Neural progenitor cell (in vitro differentiated cells): ENCODE data around the gene TYMP. TPM values are rescaled to one million over a fixed set of nuclear protein-coding genes. Genes with fewer than 3 reads are reported as not detected.

Experiments
- DNase-seq: peaks from one replicate; pipeline ENCODE4 v3.0.0-alpha.2; 2016; ENCODE audit warnings: low spot score
- H2AFZ ChIP-seq: fragments of 200-600 bp; sonication (generic); replicated peaks from 2 replicates; pipeline ENCODE4 v1.6.1; 2016; ENCODE audit warnings: antibody characterized with exemption
- H3F3A ChIP-seq: fragments of 200-600 bp; sonication (generic); 2 replicates; pipeline ENCODE4 v1.6.1; 2016; ENCODE audit warnings: antibody characterized with exemption, low read depth
- H3K27ac ChIP-seq: fragments of 200-600 bp; sonication (generic); 2 replicates; pipeline ENCODE4 v1.5.1; 2016; ENCODE audit warnings: mild to moderate bottlenecking
- H3K27me3 ChIP-seq: fragments of 200-600 bp; sonication (generic); 2 replicates; pipeline ENCODE4 v1.6.1; 2016; ENCODE audit warnings: mild to moderate bottlenecking, moderate library complexity
- H3K36me3 ChIP-seq: fragments of 200-600 bp; sonication (generic); 2 replicates; pipeline ENCODE4 v1.5.1; 2016
- H3K4me1 ChIP-seq: fragments of 200-600 bp; sonication (generic); 2 replicates; pipeline ENCODE4 v1.6.1; 2016; ENCODE audit warnings: mixed run types
- H3K4me2 ChIP-seq: fragments of 200-600 bp; sonication (generic); 2 replicates; pipeline ENCODE4 v1.6.1; 2016
- H3K4me3 ChIP-seq: fragments of 200-600 bp; sonication (generic); 2 replicates; pipeline ENCODE4 v1.5.1; 2016
- H3K79me2 ChIP-seq: fragments of 200-600 bp; sonication (generic); 2 replicates; pipeline ENCODE4 v1.6.1; 2016; ENCODE audit warnings: low read depth
- H3K9ac ChIP-seq: fragments of 200-600 bp; sonication (generic); 2 replicates; pipeline ENCODE4 v1.6.1; 2016
- H3K9me3 ChIP-seq: fragments of 200-600 bp; sonication (generic); 2 replicates; pipeline ENCODE4 v1.5.1; 2016; ENCODE audit warnings: low read depth
- H4K20me1 ChIP-seq: fragments of 200-600 bp; sonication (generic); 2 replicates; pipeline ENCODE4 v1.6.1; 2016; ENCODE audit warnings: low read depth
- H3K27ac Mint-ChIP-seq: 3 replicates; pipeline ENCODE4 v1.8.0; 2021; ENCODE audit warnings: mixed read lengths
- H3K27me3 Mint-ChIP-seq: 2 replicates; pipeline ENCODE4 v1.8.0; 2022; ENCODE audit warnings: low read depth, mild to moderate bottlenecking, inconsistent platforms, moderate library complexity, mixed read lengths; ENCODE audit not compliant: insufficient read depth
- H3K36me3 Mint-ChIP-seq: 3 replicates; pipeline ENCODE4 v1.8.0; 2021; ENCODE audit warnings: mixed read lengths
- H3K4me1 Mint-ChIP-seq: 3 replicates; pipeline ENCODE4 v1.8.0; 2021; ENCODE audit warnings: mixed read lengths
- H3K4me3 Mint-ChIP-seq: 3 replicates; pipeline ENCODE4 v1.8.0; 2021; ENCODE audit warnings: mild to moderate bottlenecking, moderate library complexity, mixed read lengths
- H3K9me3 Mint-ChIP-seq: 3 replicates; pipeline ENCODE4 v1.8.0; 2020; ENCODE audit warnings: mixed read lengths
- EZH2 ChIP-seq: fragments of 200-600 bp; sonication (generic); IDR thresholded peaks from 2 replicates; pipeline ENCODE4 v1.6.1; 2017; ENCODE audit warnings: antibody characterized with exemption, mild to moderate bottlenecking, moderate library complexity
- EZH2phosphoT487 ChIP-seq: fragments of 200-600 bp; sonication (generic); IDR thresholded peaks from 2 replicates; pipeline ENCODE4 v1.6.1; 2017; ENCODE audit warnings: antibody characterized with exemption
- total RNA-seq: library from RNA; depleted of rRNA; stranded (reverse); fragments of >200 nt; gene quantifications from 2 replicates; pipeline ENCODE4 v1.2.3, GENCODE V29; 2015; ENCODE audit warnings: low replicate concordance
- TF ChIP-seq, protein P1 (sequence below): fragments of 200-600 bp; sonication (generic); IDR thresholded peaks from 2 replicates; pipeline ENCODE4 v1.5.1; 2017; ENCODE audit warnings: antibody characterized with exemption, mild to moderate bottlenecking

Gene TYMP
- total RNA-seq, 1 donor from 2014 or later, result not detected

DNA sequence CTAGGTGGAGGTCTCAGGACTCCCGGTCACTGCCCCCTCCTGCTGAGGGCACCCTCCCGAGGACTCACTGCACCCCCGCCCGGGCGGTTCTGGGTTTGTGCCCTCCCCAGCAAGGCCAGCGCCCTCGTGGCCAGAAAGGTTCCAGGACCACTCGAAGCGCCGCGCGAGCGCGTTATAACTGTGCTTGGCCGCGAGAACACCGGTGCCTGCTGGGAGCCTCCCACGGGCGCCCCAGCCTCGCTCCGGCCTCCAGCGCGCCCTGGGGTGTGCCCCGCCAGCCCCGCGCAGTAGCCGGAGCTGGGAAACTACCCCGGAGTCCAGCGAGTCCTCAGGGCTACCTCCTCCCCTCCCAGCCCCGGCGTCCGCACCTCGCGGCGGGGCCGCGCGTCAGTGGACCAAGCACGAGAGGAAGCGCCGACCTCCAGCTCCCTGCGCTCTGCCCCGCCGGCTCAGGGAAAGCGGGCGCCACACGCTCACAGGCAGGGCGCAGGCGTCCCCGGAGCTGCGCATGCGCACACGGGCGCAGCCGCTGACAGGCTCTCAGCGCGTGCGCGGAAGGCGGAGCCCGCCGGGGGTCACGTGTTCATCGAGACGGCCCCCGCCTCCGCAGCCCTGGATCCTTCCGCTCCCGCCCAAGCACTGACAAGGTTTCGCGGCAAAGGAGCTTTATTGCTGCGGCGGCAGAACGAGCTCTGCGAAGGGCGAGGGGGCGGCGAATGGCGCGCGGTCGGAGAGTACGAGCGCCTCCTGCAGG lies 4.5 kb downstream of the TYMP start, which contains the start of gene SCO2:
Gene SCO2, minus strand, starts transcription at position 495 of the 754 bp plus-strand sequence. CDS start 1,187 bp downstream, outside the sequence.
- peak; percentile 99 for DNase-seq
- TF ChIP-seq, protein P1, sequence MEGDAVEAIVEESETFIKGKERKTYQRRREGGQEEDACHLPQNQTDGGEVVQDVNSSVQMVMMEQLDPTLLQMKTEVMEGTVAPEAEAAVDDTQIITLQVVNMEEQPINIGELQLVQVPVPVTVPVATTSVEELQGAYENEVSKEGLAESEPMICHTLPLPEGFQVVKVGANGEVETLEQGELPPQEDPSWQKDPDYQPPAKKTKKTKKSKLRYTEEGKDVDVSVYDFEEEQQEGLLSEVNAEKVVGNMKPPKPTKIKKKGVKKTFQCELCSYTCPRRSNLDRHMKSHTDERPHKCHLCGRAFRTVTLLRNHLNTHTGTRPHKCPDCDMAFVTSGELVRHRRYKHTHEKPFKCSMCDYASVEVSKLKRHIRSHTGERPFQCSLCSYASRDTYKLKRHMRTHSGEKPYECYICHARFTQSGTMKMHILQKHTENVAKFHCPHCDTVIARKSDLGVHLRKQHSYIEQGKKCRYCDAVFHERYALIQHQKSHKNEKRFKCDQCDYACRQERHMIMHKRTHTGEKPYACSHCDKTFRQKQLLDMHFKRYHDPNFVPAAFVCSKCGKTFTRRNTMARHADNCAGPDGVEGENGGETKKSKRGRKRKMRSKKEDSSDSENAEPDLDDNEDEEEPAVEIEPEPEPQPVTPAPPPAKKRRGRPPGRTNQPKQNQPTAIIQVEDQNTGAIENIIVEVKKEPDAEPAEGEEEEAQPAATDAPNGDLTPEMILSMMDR, result peak; percentile 67
- TF ChIP-seq EZH2, result no peak
- Histone ChIP-seq H4K20me1 (peaks cover 57% of the 10 kb centered on the region), H2AFZ (peak within 1 kb of the TSS; percentile 93), H3K36me3 (no peaks in the 10 kb centered on the region), H3K79me2 (peaks cover 9% of the 10 kb centered on the region), H3K4me3 (peak within 1 kb of the TSS; percentile 92), H3K9ac (peak within 1 kb of the TSS; percentile 76), H3K27ac (peak within 1 kb of the TSS; percentile 78), H3K27me3 (peaks cover 41% of the 10 kb centered on the region), H3F3A (peaks cover 45% of the 10 kb centered on the region), H3K4me2 (peak within 1 kb of the TSS; percentile 99), H3K9me3 (no peaks in the 10 kb centered on the region), H3K4me1 (peaks cover 9% of the 10 kb centered on the region)
- H3K9me3 Mint-ChIP-seq, result no peaks in the 10 kb centered on the region
- H3K4me3 Mint-ChIP-seq, result peak within 1 kb of the TSS; percentile 89
- H3K36me3 Mint-ChIP-seq, result peaks cover 5% of the 10 kb centered on the region
- H3K27ac Mint-ChIP-seq, result peak within 1 kb of the TSS; percentile 74
- peaks cover 34% of the 10 kb centered on the region for H3K27me3 Mint-ChIP-seq
- H3K4me1 Mint-ChIP-seq, result peaks cover 12% of the 10 kb centered on the region

DNA sequence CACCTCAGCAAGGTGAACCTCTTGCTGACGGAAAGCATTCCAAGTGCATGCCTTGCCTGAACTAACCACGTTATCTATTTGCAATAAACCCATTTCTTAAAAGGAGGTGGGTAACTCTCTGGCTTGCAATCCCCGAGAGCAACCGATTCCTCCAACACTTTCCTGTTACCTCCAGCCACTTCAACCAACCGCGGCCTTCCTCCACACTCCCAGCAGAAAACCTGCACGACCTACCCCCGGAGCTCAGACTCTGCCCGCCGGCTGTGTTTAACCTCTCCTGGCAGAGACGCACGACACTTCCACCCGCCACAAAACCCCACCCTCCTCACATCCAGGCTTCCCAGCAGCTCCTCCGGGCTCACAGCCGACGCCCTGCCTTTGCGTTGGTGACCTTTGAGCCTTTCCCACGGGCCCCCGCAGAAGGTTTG lies 5.1 kb downstream of the TYMP start:
- peak overlapping the region; percentile 99 for H3K4me2 ChIP-seq
- no peaks in the 10 kb centered on the region for H3K36me3 ChIP-seq
- H3K27me3 ChIP-seq, result peaks cover 35% of the 10 kb centered on the region
- peaks cover 7% of the 10 kb centered on the region for H3K4me1 ChIP-seq
- H3K36me3 Mint-ChIP-seq, result peaks cover 6% of the 10 kb centered on the region
- DNase-seq, result no peak
- H3K4me1 Mint-ChIP-seq, result peaks cover 12% of the 10 kb centered on the region
- peak overlapping the region; percentile 92 for H3K4me3 ChIP-seq
- H3K27ac ChIP-seq, result no peak overlapping the region
- no peaks in the 10 kb centered on the region for H3K9me3 ChIP-seq
- H3K9ac ChIP-seq, result peak overlapping the region; percentile 76
- peak overlapping the region; percentile 74 for H3K27ac Mint-ChIP-seq
- peaks cover 51% of the 10 kb centered on the region for H4K20me1 ChIP-seq
- TF ChIP-seq, protein P1, result no peak
- TF ChIP-seq EZH2, result no peak
- peak overlapping the region; percentile 89 for H3K4me3 Mint-ChIP-seq
- H2AFZ ChIP-seq, result no peak overlapping the region
- H3K27me3 Mint-ChIP-seq, result peaks cover 34% of the 10 kb centered on the region
- H3F3A ChIP-seq, result peaks cover 39% of the 10 kb centered on the region
- H3K79me2 ChIP-seq, result peaks cover 9% of the 10 kb centered on the region
- H3K9me3 Mint-ChIP-seq, result no peaks in the 10 kb centered on the region

DNA sequence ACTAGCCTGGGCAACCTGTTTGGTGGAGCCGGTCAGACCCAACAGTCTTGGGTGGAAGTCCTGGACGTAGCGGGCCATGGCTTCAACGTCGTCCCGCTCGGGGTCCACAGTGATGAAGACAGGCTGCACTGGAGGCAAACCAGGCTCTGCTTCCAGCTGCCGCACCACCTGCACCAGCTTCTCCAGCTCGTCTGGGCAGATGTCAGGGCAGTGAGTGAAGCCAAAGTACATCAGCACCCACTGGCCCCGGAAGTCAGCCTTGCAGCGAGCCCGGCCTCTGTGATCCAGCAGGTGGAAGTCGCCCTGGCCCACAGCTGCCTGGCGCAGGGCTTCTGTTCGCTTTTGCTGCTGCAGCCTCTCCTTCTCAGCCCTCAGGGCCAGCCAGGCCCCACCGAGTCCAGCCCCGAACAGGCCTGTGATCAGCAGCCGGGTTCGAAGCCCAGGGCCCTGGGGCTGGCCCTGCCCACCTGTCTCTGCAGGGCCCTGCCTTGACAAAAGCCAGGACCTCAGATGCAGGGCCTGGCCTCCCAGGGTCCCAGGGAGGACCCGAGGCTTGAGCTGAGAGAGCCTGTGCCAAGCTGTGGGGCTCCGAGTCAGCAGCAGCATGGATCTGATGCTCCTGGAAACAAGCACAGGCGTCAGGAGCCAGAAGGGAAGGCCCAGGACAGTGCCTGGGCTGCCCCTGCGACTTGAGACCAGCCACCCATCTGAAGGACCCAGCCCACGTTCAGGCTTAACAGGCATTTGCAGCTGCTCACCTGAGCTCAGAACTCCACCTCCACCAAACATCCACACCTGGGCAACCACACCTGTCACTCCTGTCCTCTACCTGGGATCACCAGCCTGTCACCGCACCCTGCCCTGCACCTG lies 5.8 kb downstream of the TYMP start:
- Mint-ChIP-seq H3K9me3 (no peaks in the 10 kb centered on the region), H3K27me3 (peaks cover 27% of the 10 kb centered on the region), H3K27ac (peak overlapping the region; percentile 74), H3K4me1 (peaks cover 12% of the 10 kb centered on the region), H3K4me3 (peak overlapping the region; percentile 89), H3K36me3 (peaks cover 10% of the 10 kb centered on the region)
- Histone ChIP-seq H3K9me3 (no peaks in the 10 kb centered on the region), H3K9ac (no peak overlapping the region), H3K36me3 (no peaks in the 10 kb centered on the region), H3K4me2 (peak overlapping the region; percentile 99), H2AFZ (no peak overlapping the region), H3K4me3 (peak overlapping the region; percentile 92), H3K4me1 (peaks cover 7% of the 10 kb centered on the region), H3F3A (peaks cover 32% of the 10 kb centered on the region), H3K27ac (no peak overlapping the region), H3K27me3 (peaks cover 29% of the 10 kb centered on the region), H3K79me2 (peaks cover 9% of the 10 kb centered on the region), H4K20me1 (peaks cover 45% of the 10 kb centered on the region)
- TF ChIP-seq, protein P1, result no peak
- no peak for TF ChIP-seq EZH2phosphoT487
- no peak for TF ChIP-seq EZH2
- no peak for DNase-seq
